MM.1S (cell line): ENCODE measurements around the gene ESYT3.

Experiments
- DNase-seq: peaks from one replicate; pipeline ENCODE4 v3.0.0-alpha.2; 2015
- H2AFZ ChIP-seq: fragments of 300-600 bp; sonication (generic); 2 replicates; pipeline ENCODE4 v1.6.0; 2016; ENCODE audit warnings: antibody characterized with exemption, low read length
- H3F3A ChIP-seq: fragments of 300-600 bp; sonication (generic); 2 replicates; pipeline ENCODE4 v1.6.1; 2016; ENCODE audit warnings: mild to moderate bottlenecking, antibody characterized with exemption, low read length, moderate library complexity, mixed read lengths; ENCODE audit not compliant: insufficient read depth
- H3K27ac ChIP-seq: fragments of 300-600 bp; sonication (generic); 2 replicates; pipeline ENCODE4 v1.5.1; 2016; ENCODE audit warnings: mild to moderate bottlenecking, low read length
- H3K27me3 ChIP-seq: fragments of 300-600 bp; sonication (generic); replicated peaks from 2 replicates; pipeline ENCODE4 v1.6.0; 2016; ENCODE audit warnings: low read length; ENCODE audit not compliant: insufficient read depth
- H3K36me3 ChIP-seq: fragments of 300-600 bp; sonication (generic); replicated peaks from 2 replicates; pipeline ENCODE4 v1.6.1; 2016; ENCODE audit warnings: mild to moderate bottlenecking, low read length, mixed read lengths; ENCODE audit not compliant: insufficient read depth
- H3K4me1 ChIP-seq: fragments of 300-600 bp; sonication (generic); 2 replicates; pipeline ENCODE4 v1.6.1; 2016; ENCODE audit warnings: low read length, mixed read lengths
- H3K4me2 ChIP-seq: fragments of 300-600 bp; sonication (generic); 2 replicates; pipeline ENCODE4 v1.6.0; 2016; ENCODE audit warnings: low read depth, low read length
- H3K4me3 ChIP-seq: fragments of 300-600 bp; sonication (generic); 2 replicates; pipeline ENCODE4 v1.5.1; 2016; ENCODE audit warnings: low read length, mixed read lengths
- H3K79me2 ChIP-seq: fragments of 300-600 bp; sonication (generic); 2 replicates; pipeline ENCODE4 v1.6.1; 2016; ENCODE audit warnings: mixed run types, low read length, mixed read lengths
- H3K9ac ChIP-seq: fragments of 300-600 bp; sonication (generic); 2 replicates; pipeline ENCODE4 v1.6.1; 2016; ENCODE audit warnings: low read length, mixed read lengths
- H3K9me2 ChIP-seq: fragments of 300-600 bp; sonication (generic); replicated peaks from 2 replicates; pipeline ENCODE4 v1.6.1; 2016; ENCODE audit warnings: mild to moderate bottlenecking, low read length, mixed read lengths; ENCODE audit not compliant: insufficient read depth
- H3K9me3 ChIP-seq: fragments of 300-600 bp; sonication (generic); replicated peaks from 2 replicates; pipeline ENCODE4 v1.6.1; 2016; ENCODE audit warnings: mild to moderate bottlenecking, low read length, mixed read lengths; ENCODE audit not compliant: insufficient read depth
- H4K20me1 ChIP-seq: fragments of 300-600 bp; sonication (generic); 2 replicates; pipeline ENCODE4 v1.6.1; 2016; ENCODE audit warnings: mild to moderate bottlenecking, low read length, moderate library complexity, mixed read lengths; ENCODE audit not compliant: insufficient read depth
- EZH2 ChIP-seq: fragments of 300-600 bp; sonication (generic); optimal IDR thresholded peaks from 2 replicates; pipeline ENCODE3; 2017; ENCODE audit warnings: low read depth, mild to moderate bottlenecking, antibody characterized with exemption, low read length, mixed read lengths
- EZH2phosphoT487 ChIP-seq: fragments of 300-600 bp; sonication (generic); IDR thresholded peaks from 2 replicates; pipeline ENCODE4 v1.6.1; 2018; ENCODE audit warnings: antibody characterized with exemption, low read length
- TF ChIP-seq, protein P1 (sequence below): fragments of 300-600 bp; sonication (generic); IDR thresholded peaks from 2 replicates; pipeline ENCODE4 v1.5.1; 2016; ENCODE audit warnings: antibody characterized with exemption, low read length, mixed read lengths

ESYT3 gene

DNA sequence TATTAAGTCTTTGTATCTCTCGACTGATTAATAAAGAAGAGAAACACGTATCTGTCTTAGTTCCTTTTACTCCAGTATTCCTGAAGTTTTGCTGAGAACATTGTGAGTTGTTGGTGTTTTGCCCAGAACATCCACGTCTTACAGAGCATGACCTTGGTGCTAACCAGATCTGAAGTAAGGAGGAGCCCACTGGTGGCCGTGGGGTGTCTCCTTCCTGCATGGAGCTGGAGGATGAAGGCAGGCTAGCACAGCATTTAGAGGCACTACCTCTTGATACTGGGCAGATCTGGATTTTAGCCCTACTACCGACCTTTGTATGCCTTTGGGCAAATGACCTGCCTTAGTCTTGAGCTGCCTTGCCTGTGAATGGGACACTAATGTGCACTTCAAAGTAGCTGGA, 28.9 kb upstream of the ESYT3 start:
- no peaks in the 10 kb centered on the region for H3K27me3 ChIP-seq

GRCh38 chr3:138406606-138407005, 27.8 kb upstream of the ESYT3 start:
- H3K79me2 ChIP-seq = no peaks in the 10 kb centered on the region
- H3K9ac ChIP-seq = no peak overlapping the region
- no peaks in the 10 kb centered on the region for H3K9me3 ChIP-seq
- H2AFZ ChIP-seq = no peak overlapping the region
- 0 out of 2 replicates have a peak, but pooled peaks cover 3% of the 10 kb centered on the region for H3K4me1 ChIP-seq
- H3K4me2 ChIP-seq = no peak overlapping the region
- H4K20me1 ChIP-seq = no peaks in the 10 kb centered on the region
- no peak for DNase-seq
- TF ChIP-seq, protein P1, sequence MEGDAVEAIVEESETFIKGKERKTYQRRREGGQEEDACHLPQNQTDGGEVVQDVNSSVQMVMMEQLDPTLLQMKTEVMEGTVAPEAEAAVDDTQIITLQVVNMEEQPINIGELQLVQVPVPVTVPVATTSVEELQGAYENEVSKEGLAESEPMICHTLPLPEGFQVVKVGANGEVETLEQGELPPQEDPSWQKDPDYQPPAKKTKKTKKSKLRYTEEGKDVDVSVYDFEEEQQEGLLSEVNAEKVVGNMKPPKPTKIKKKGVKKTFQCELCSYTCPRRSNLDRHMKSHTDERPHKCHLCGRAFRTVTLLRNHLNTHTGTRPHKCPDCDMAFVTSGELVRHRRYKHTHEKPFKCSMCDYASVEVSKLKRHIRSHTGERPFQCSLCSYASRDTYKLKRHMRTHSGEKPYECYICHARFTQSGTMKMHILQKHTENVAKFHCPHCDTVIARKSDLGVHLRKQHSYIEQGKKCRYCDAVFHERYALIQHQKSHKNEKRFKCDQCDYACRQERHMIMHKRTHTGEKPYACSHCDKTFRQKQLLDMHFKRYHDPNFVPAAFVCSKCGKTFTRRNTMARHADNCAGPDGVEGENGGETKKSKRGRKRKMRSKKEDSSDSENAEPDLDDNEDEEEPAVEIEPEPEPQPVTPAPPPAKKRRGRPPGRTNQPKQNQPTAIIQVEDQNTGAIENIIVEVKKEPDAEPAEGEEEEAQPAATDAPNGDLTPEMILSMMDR = no peak
- no peak for TF ChIP-seq EZH2phosphoT487
- TF ChIP-seq EZH2 = no peak
- H3F3A ChIP-seq = no peaks in the 10 kb centered on the region
- H3K4me3 ChIP-seq = no peak overlapping the region
- no peaks in the 10 kb centered on the region for H3K27me3 ChIP-seq
- H3K27ac ChIP-seq = no peak overlapping the region
- H3K36me3 ChIP-seq = no peaks in the 10 kb centered on the region
- H3K9me2 ChIP-seq = no peaks in the 10 kb centered on the region

More for the DNA sequence above, 28.9 kb upstream of the ESYT3 start:
- H3K36me3 ChIP-seq = no peaks in the 10 kb centered on the region
- H3K4me3 ChIP-seq = no peak overlapping the region
- H3K9ac ChIP-seq = no peak overlapping the region
- H3K9me2 ChIP-seq = no peaks in the 10 kb centered on the region
- H3K27ac ChIP-seq = no peak overlapping the region
- H4K20me1 ChIP-seq = no peaks in the 10 kb centered on the region
- TF ChIP-seq, protein P1 = no peak
- TF ChIP-seq EZH2 = no peak
- no peak for TF ChIP-seq EZH2phosphoT487
- H3F3A ChIP-seq = no peaks in the 10 kb centered on the region
- H3K9me3 ChIP-seq = no peaks in the 10 kb centered on the region
- H3K4me2 ChIP-seq = no peak overlapping the region
- DNase-seq = no peak
- H3K4me1 ChIP-seq = 0 out of 2 replicates have a peak, but pooled peaks cover 3% of the 10 kb centered on the region
- H2AFZ ChIP-seq = no peak overlapping the region
- no peaks in the 10 kb centered on the region for H3K79me2 ChIP-seq

GRCh38 chr3:138407236-138407907, 27.0 kb upstream of the ESYT3 start:
- H3K36me3 ChIP-seq = no peaks in the 10 kb centered on the region
- no peak for TF ChIP-seq EZH2phosphoT487
- no peak for TF ChIP-seq EZH2
- TF ChIP-seq, protein P1 = no peak
- no peak overlapping the region for H2AFZ ChIP-seq
- H3K27ac ChIP-seq = no peak overlapping the region
- no peaks in the 10 kb centered on the region for H3K9me2 ChIP-seq
- H3K9me3 ChIP-seq = no peaks in the 10 kb centered on the region
- no peaks in the 10 kb centered on the region for H3K79me2 ChIP-seq
- 0 out of 2 replicates have a peak, but pooled peaks cover 3% of the 10 kb centered on the region for H3K4me1 ChIP-seq
- no peaks in the 10 kb centered on the region for H3K27me3 ChIP-seq
- no peak overlapping the region for H3K9ac ChIP-seq
- H3F3A ChIP-seq = no peaks in the 10 kb centered on the region
- no peak overlapping the region for H3K4me2 ChIP-seq
- H4K20me1 ChIP-seq = no peaks in the 10 kb centered on the region
- DNase-seq = no peak
- H3K4me3 ChIP-seq = no peak overlapping the region
